Measurements from ENCODE around the gene WDCP. TPM values are rescaled to one million over a fixed set of nuclear protein-coding genes. Genes with fewer than 3 reads are reported as not detected.
"Not testable (repeated sequence)": the region's sequence is repeated elsewhere in the genome, so short reads cannot be mapped to it uniquely, and the experiment has no call there.

Gene WDCP
- total RNA-seq, 8 experiments from 2014 or later = 8.8 to 17.7 (median 12.1) TPM

GRCh38 chr2:24045511-24046508 is 1.4 kb downstream of the WDCP start:
- peaks cover 4 to 7% of the 10 kb centered on the region in 2 donors for H3K4me1 ChIP-seq (replicated peaks in 1 of 2)
- in situ Hi-C loops (cut with MboI; ENCODE audit: low pct_unique_long_range_greater_than_20kb in 2 of 9, low sequenced_read_pairs in 9 of 9, unreplicated experiment in 9 of 9) = no loop called here
- peak overlapping the region in 3 of 5 donors; percentile 48 to 82 (median 60) for H3K4me3 ChIP-seq
- no peak for ATAC-seq (replicated peaks in 6 of 8)
- WGBS, 10 experiments = 10 to 100% (median 90%) methylated on average over 2 to 10 of the region's 11 CpGs
- H3K27ac ChIP-seq = no peak overlapping the region

- H3K27ac ChIP-seq; H3K4me1 ChIP-seq (replicated peaks in 1 of 2); H3K4me3 ChIP-seq; in situ Hi-C loops (cut with MboI; ENCODE audit: low pct_unique_long_range_greater_than_20kb in 2 of 9, low sequenced_read_pairs in 9 of 9, unreplicated experiment in 9 of 9); ATAC-seq (replicated peaks in 6 of 8): not testable (repeated sequence)
- 96 to 100% (median 100%) methylated on average over 1 to 5 of the region's 6 CpGs; no CpG with 5 or more reads in 5 of the 10 experiments for WGBS, 10 experiments
Observed at GRCh38 chr2:24043133-24043532, 4.1 kb downstream of the WDCP start.

GRCh38 chr2:24040511-24040910 is 6.7 kb downstream of the WDCP start:
- Histone ChIP-seq H3K4me1 (replicated peaks in 1 of 2) (no peaks in the 10 kb centered on the region), H3K27ac (no peak overlapping the region), H3K4me3 (no peak overlapping the region)
- in situ Hi-C loops (cut with MboI; ENCODE audit: low pct_unique_long_range_greater_than_20kb in 2 of 9, low sequenced_read_pairs in 9 of 9, unreplicated experiment in 9 of 9) = no loop called here
- peak in 1 of 8 experiments; percentile 29 for ATAC-seq (replicated peaks in 6 of 8)
- WGBS, 10 experiments = 44 to 100% (median 90%) methylated on average over 1 to 4 of the region's 4 CpGs; no CpG with 5 or more reads in 3 of the 10 experiments

GRCh38 chr2:24038786-24039499 is 8.2 kb downstream of the WDCP start:
- in situ Hi-C loops (cut with MboI; ENCODE audit: low pct_unique_long_range_greater_than_20kb in 2 of 9, low sequenced_read_pairs in 9 of 9, unreplicated experiment in 9 of 9) = no loop called here

GRCh38 chr2:24026233-24026632 is 21.0 kb downstream of the WDCP start:
- 0 to 67% (median 30%) methylated on average over 1 to 2 of the region's 2 CpGs; no CpG with 5 or more reads in 2 of the 10 experiments for WGBS, 10 experiments
- Histone ChIP-seq H3K27ac (peak overlapping the region in 1 of 2 donors; percentile 65), H3K4me3 (no peak overlapping the region), H3K4me1 (replicated peaks in 1 of 2) (peaks cover 5 to 10% of the 10 kb centered on the region in 2 donors)
- in situ Hi-C loops (cut with MboI; ENCODE audit: low pct_unique_long_range_greater_than_20kb in 2 of 9, low sequenced_read_pairs in 9 of 9, unreplicated experiment in 9 of 9) = no loop called here
- peak in 5 of 8 experiments; percentile 60 to 73 (median 71) for ATAC-seq (replicated peaks in 6 of 8)

More at GRCh38 chr2:24038786-24039499, 8.2 kb downstream of the WDCP start:
- Histone ChIP-seq H3K4me3 (no peak overlapping the region), H3K27ac (no peak overlapping the region), H3K4me1 (replicated peaks in 1 of 2) (no peaks in the 10 kb centered on the region)
- ATAC-seq (replicated peaks in 6 of 8) = no peak
- 93 to 100% (median 100%) methylated on average over 2 to 6 of the region's 9 CpGs; no CpG with 5 or more reads in 2 of the 10 experiments for WGBS, 10 experiments

GRCh38 chr2:24024996-24025663 is 22.1 kb downstream of the WDCP start:
- H3K27ac ChIP-seq = peak overlapping the region in 1 of 2 donors; percentile 65
- in situ Hi-C loops (cut with MboI; ENCODE audit: low pct_unique_long_range_greater_than_20kb in 2 of 9, low sequenced_read_pairs in 9 of 9, unreplicated experiment in 9 of 9) = no loop called here
- H3K4me3 ChIP-seq = no peak overlapping the region
- WGBS, 10 experiments = 89 to 100% (median 96%) methylated on average over 1 to 8 of the region's 17 CpGs; no CpG with 5 or more reads in 3 of the 10 experiments
- H3K4me1 ChIP-seq (replicated peaks in 1 of 2) = peaks cover 10% of the 10 kb centered on the region in 2 donors
- no peak for ATAC-seq (replicated peaks in 6 of 8)

- no peak overlapping the region for H3K4me3 ChIP-seq
- 66 to 100% (median 89%) methylated on average over 1 to 5 of the region's 12 CpGs; no CpG with 5 or more reads in 7 of the 10 experiments for WGBS, 10 experiments
- H3K27ac ChIP-seq = no peak overlapping the region
- in situ Hi-C loops (cut with MboI; ENCODE audit: low pct_unique_long_range_greater_than_20kb in 2 of 9, low sequenced_read_pairs in 9 of 9, unreplicated experiment in 9 of 9) = no loop called here
- H3K4me1 ChIP-seq (replicated peaks in 1 of 2) = peaks cover 10 to 12% of the 10 kb centered on the region in 2 donors
- peak in 1 of 8 experiments; percentile 40 for ATAC-seq (replicated peaks in 6 of 8)
Observed at GRCh38 chr2:24024018-24024417, 23.2 kb downstream of the WDCP start.

- 100% methylated on average over 2 of the region's 16 CpGs; no CpG with 5 or more reads in 9 of the 10 experiments for WGBS, 10 experiments
- in situ Hi-C loops (cut with MboI; ENCODE audit: low pct_unique_long_range_greater_than_20kb in 2 of 9, low sequenced_read_pairs in 9 of 9, unreplicated experiment in 9 of 9) = no loop called here
- Histone ChIP-seq H3K27ac (no peak overlapping the region), H3K4me1 (replicated peaks in 1 of 2) (peaks cover 10 to 12% of the 10 kb centered on the region in 2 donors), H3K4me3 (no peak overlapping the region)
- no peak for ATAC-seq (replicated peaks in 6 of 8)
Observed at GRCh38 chr2:24022975-24023575, 24.1 kb downstream of the WDCP start.

GRCh38 chr2:24022324-24022974 is 24.7 kb downstream of the WDCP start:
- in situ Hi-C loops (cut with MboI; ENCODE audit: low pct_unique_long_range_greater_than_20kb in 2 of 9, low sequenced_read_pairs in 9 of 9, unreplicated experiment in 9 of 9) = no loop called here
- ATAC-seq (replicated peaks in 6 of 8) = no peak
- WGBS, 10 experiments = 33% methylated on average over 1 of the region's 14 CpGs; no CpG with 5 or more reads in 9 of the 10 experiments
- Histone ChIP-seq H3K4me1 (replicated peaks in 1 of 2) (peaks cover 10 to 12% of the 10 kb centered on the region in 2 donors), H3K4me3 (no peak overlapping the region), H3K27ac (no peak overlapping the region)

GRCh38 chr2:24021122-24021998 is 25.8 kb downstream of the WDCP start:
- H3K27ac ChIP-seq = no peak overlapping the region
- WGBS, 10 experiments = 40 to 100% (median 89%) methylated on average over 1 to 5 of the region's 19 CpGs; no CpG with 5 or more reads in 6 of the 10 experiments
- in situ Hi-C loops (cut with MboI; ENCODE audit: low pct_unique_long_range_greater_than_20kb in 2 of 9, low sequenced_read_pairs in 9 of 9, unreplicated experiment in 9 of 9) = no loop called here

GRCh38 chr2:24020244-24020643 is 26.9 kb downstream of the WDCP start:
- in situ Hi-C loops (cut with MboI; ENCODE audit: low pct_unique_long_range_greater_than_20kb in 2 of 9, low sequenced_read_pairs in 9 of 9, unreplicated experiment in 9 of 9) = no loop called here
- WGBS, 10 experiments = 40 to 46% methylated on average over 1 to 2 of the region's 4 CpGs; no CpG with 5 or more reads in 8 of the 10 experiments
- peak in 3 of 8 experiments; percentile 30 to 42 (median 42) for ATAC-seq (replicated peaks in 6 of 8)

More at GRCh38 chr2:24021122-24021998, 25.8 kb downstream of the WDCP start:
- ATAC-seq (replicated peaks in 6 of 8) = peak in 5 of 8 experiments; percentile 10 to 88 (median 57)
- peaks cover 6 to 8% of the 10 kb centered on the region in 2 donors for H3K4me1 ChIP-seq (replicated peaks in 1 of 2)
- no peak overlapping the region for H3K4me3 ChIP-seq

More at GRCh38 chr2:24020244-24020643, 26.9 kb downstream of the WDCP start:
- Histone ChIP-seq H3K4me3 (no peak overlapping the region), H3K27ac (no peak overlapping the region), H3K4me1 (replicated peaks in 1 of 2) (peaks cover 5 to 10% of the 10 kb centered on the region in 2 donors)
